ENCODE data around the gene MEGF11.

DNA sequence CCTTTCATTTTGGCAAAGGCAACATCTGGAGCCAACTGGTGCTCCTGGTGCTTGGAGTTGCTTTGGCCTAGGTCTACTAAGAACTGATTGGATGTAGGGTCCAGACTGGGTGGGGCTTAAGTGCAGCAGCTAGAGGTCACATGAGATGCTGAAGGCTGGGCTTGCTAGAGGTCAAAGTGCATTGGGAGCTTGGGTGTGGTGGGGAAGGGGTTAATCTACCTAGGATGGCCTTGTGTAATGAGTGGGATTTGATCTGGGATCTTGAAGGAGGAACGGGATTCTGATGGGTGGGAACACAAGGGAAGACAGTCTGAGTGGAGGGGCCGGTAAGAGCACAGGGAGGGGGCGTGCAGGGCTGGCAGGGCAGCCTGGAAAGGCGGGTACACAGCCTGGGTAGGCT lies 258.7 kb downstream of the MEGF11 start:
- TF ChIP-seq, protein P1, sequence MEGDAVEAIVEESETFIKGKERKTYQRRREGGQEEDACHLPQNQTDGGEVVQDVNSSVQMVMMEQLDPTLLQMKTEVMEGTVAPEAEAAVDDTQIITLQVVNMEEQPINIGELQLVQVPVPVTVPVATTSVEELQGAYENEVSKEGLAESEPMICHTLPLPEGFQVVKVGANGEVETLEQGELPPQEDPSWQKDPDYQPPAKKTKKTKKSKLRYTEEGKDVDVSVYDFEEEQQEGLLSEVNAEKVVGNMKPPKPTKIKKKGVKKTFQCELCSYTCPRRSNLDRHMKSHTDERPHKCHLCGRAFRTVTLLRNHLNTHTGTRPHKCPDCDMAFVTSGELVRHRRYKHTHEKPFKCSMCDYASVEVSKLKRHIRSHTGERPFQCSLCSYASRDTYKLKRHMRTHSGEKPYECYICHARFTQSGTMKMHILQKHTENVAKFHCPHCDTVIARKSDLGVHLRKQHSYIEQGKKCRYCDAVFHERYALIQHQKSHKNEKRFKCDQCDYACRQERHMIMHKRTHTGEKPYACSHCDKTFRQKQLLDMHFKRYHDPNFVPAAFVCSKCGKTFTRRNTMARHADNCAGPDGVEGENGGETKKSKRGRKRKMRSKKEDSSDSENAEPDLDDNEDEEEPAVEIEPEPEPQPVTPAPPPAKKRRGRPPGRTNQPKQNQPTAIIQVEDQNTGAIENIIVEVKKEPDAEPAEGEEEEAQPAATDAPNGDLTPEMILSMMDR (IDR thresholded peaks at IDR 0.05), result no peak
- TF ChIP-seq POLR2A (IDR thresholded peaks at IDR 0.05) (no peak), POLR2AphosphoS5 (IDR thresholded peaks at IDR 0.05) (no peak)

Data from breast epithelium (tissue), 3 donors.